ENCODE data around the gene YY1.

DNA sequence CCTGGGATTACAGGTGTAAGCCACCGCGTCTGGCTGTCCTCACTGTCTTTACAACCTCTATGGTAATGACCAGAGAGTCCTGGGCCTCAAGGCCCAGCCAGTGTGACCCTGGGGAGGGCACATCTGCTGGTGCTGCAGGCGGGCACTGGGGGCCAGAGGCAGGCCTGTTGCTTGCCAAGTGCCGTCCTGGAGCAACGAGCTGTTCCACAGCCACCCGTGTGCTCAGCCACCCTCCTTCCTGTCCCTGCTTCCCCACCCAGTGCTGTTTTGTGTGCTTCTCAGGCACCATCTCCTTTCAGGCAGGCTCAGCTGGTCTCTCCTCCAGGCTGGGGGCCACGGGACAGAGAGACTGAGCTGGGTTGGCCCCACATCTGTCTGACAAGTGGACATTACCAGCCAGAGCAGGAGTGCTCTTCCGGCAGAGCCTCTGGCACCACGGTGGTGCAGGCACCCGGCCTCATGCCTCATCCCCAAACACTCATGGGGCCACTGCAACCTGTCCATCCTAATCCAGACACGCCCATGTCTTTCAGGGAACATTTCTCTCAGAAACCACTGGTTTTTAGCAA is 93.2 kb downstream of the YY1 start:
- TF ChIP-seq EZH2phosphoT487 (IDR thresholded peaks at IDR 0.05; ENCODE audit: insufficient read depth, low read depth) (no peak), EZH2 (IDR thresholded peaks at IDR 0.05; ENCODE audit: insufficient read depth, poor library complexity, severe bottlenecking) (no peak)

All from GM23248 (cell line).